Spleen (tissue), 7 donors: ENCODE measurements around the gene NRXN3.

Experiments
- POLR2A ChIP-seq, 3 donors: fragments of 450-650 bp; IDR thresholded peaks; one replicate each; pipeline ENCODE4 v1.5.1; 2017; ENCODE audit warnings: antibody characterized with exemption in 3 of 3, mild to moderate bottlenecking in 1 of 3
- TF ChIP-seq, protein P1 (sequence below), 11 experiments: fragments of 200-600 bp in 7 of 11; fragments of 450-650 bp in 4 of 11; sonication (generic) in 4 of 11; IDR thresholded peaks in 8 of 11; conservative IDR thresholded peaks in 3 of 11; 1 replicate in 7 of 11; 2 replicates in 4 of 11; pipeline versions ENCODE4 v1.4.0 to v1.8.0; 2016 to 2021; ENCODE audit warnings: antibody characterized with exemption in 11 of 11, inconsistent platforms in 4 of 11, mild to moderate bottlenecking in 1 of 11
- donor health status: DM: no; HTN: no; CAD: no; lungs with moderate emphysema.
- donor health status: DM: no; HTN: no; CAD: no.
- donor health status: DM: no; HTN: no; CAD: no.

DNA sequence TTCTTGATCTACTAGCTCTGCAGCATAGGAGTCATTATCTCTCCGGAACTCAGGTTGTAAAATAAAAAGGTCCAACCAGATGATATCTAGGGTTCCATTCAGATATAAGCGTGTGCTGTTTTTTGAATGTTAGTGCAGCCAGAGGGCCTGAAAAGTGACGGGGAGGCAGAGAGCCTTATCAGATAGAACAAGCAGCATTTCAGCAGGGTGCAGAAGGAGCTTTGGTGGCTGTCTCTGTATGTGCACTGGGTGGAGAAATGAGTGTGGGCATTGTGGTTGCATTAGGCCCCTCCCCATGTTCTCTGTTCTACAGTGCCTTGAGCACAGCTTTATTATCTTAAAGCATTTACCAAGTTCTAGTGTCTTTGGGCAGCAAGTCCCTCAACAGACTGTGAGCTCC, 275.1 kb downstream of the NRXN3 start:
- TF ChIP-seq, protein P1, sequence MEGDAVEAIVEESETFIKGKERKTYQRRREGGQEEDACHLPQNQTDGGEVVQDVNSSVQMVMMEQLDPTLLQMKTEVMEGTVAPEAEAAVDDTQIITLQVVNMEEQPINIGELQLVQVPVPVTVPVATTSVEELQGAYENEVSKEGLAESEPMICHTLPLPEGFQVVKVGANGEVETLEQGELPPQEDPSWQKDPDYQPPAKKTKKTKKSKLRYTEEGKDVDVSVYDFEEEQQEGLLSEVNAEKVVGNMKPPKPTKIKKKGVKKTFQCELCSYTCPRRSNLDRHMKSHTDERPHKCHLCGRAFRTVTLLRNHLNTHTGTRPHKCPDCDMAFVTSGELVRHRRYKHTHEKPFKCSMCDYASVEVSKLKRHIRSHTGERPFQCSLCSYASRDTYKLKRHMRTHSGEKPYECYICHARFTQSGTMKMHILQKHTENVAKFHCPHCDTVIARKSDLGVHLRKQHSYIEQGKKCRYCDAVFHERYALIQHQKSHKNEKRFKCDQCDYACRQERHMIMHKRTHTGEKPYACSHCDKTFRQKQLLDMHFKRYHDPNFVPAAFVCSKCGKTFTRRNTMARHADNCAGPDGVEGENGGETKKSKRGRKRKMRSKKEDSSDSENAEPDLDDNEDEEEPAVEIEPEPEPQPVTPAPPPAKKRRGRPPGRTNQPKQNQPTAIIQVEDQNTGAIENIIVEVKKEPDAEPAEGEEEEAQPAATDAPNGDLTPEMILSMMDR (IDR thresholded peaks at IDR 0.05 in 8 of 11, conservative IDR thresholded peaks at IDR 0.05 in 3 of 11) = no peak
- no peak for TF ChIP-seq POLR2A (IDR thresholded peaks at IDR 0.05)
